PFSK-1 (cell line): Measurements from ENCODE around the gene PTPRN2.

Source experiments
- POLR2AphosphoS5 ChIP-seq: IDR thresholded peaks from 2 replicates; pipeline ENCODE4 v1.6.1; 2012; ENCODE audit warnings: low read depth, mild to moderate bottlenecking, control low read depth, low read length, moderate library complexity
- REST ChIP-seq, 2 experiments: IDR thresholded peaks; 2 replicates each; pipeline versions ENCODE4 v1.6.1 to v1.8.0; 2011 to 2012; ENCODE audit warnings: low read depth in 2 of 2, low read length in 2 of 2, control low read depth in 1 of 2, inconsistent platforms in 1 of 2, mild to moderate bottlenecking in 1 of 2, moderate library complexity in 1 of 2; ENCODE audit not compliant: insufficient read depth in 1 of 2
- SIN3A ChIP-seq: IDR thresholded peaks from 2 replicates; pipeline ENCODE4 v1.6.1; 2012; ENCODE audit warnings: mild to moderate bottlenecking, low read length, moderate library complexity, borderline replicate concordance; ENCODE audit not compliant: insufficient read depth
- TAF1 ChIP-seq: IDR thresholded peaks from 2 replicates; pipeline ENCODE4 v1.6.1; 2012; ENCODE audit warnings: low read length, control low read depth, borderline replicate concordance; ENCODE audit not compliant: insufficient read depth

- TF ChIP-seq TAF1 (no peak), POLR2AphosphoS5 (no peak), SIN3A (no peak), REST (IDR thresholded peaks at IDR 0.05; ENCODE audit: insufficient read depth in 1 of 2, low read depth in 2 of 2, low read length in 2 of 2) (no peak)
Measured at GRCh38 chr7:158020706-158021095, 566.9 kb downstream of the PTPRN2 start.
